ENCODE data around the gene ADNP2.

DNA sequence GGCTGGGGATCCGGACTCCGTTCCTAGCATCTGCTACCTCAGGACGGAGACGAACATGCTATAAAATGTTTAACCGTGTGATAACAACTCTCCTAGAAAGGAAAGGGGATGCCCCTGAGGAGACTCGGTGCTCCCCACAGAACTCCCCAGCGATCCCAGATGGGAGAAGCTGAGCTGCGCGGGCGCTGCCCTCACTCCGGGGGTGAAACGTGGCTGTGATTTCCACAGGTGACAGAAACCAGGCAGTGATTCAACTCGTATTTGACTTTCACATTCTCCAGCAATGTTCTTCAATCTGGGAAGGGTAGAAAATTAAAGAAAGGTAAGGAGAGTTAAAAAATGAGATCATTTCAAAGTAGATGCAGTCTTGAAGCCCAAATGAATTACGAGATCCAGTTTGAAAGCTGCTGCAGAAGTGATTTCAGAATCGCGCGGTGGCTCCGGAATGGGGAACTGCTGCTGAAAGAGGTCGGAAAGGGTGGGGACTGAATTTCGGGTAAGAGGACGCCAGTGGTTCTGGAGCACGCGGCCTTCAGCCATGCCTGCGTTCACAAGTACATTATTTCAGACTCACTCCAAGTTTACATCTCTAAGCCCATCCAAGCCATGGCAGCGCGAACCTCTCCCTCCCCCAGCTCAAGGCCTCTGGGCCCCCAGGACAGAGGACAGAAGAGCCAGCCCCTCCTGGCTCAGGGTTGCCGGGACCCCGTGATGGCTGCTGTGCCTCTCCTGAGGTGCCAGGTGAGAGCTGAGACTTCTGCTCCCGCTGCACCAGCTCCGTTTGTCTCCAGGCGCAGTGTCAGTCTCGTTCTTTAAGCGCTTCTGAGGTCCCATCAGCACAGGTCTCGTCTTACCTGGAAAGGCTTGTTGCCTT lies 39.5 kb downstream of the ADNP2 start:
- no peak for TF ChIP-seq POLR2A (IDR thresholded peaks at IDR 0.05)
- no peak for TF ChIP-seq CTCF (IDR thresholded peaks at IDR 0.05)
